Testis (tissue), 5 donors: ENCODE data around the gene SEMA3C. TPM values are rescaled to one million over a fixed set of nuclear protein-coding genes. Genes with fewer than 3 reads are reported as not detected.

Experiments used
- DNase-seq: peaks from one replicate; pipeline ENCODE4 v3.0.0-alpha.2; 2019
- H3K27ac ChIP-seq, 2 donors: fragments of 200-600 bp; sonication (generic); one replicate each; pipeline ENCODE4 v1.5.1; 2019
- H3K27me3 ChIP-seq: fragments of 200-600 bp; sonication (generic); one replicate; pipeline ENCODE4 v1.5.1; 2019
- H3K36me3 ChIP-seq: fragments of 200-600 bp; sonication (generic); one replicate; pipeline ENCODE4 v1.5.1; 2017; ENCODE audit warnings: low read depth; ENCODE audit errors: missing control alignments
- H3K4me1 ChIP-seq: fragments of 200-600 bp; sonication (generic); one replicate; pipeline ENCODE4 v1.5.1; 2019
- H3K4me3 ChIP-seq, 2 donors: fragments of 200-600 bp; sonication (generic); one replicate each; pipeline ENCODE4 v1.5.1; 2017 to 2019
- H3K9me3 ChIP-seq: fragments of 200-600 bp; sonication (generic); one replicate; pipeline ENCODE4 v1.5.1; 2017
- CTCF ChIP-seq, 3 experiments: fragments of 450-650 bp in 2 of 3; fragments of 200-600 bp in 1 of 3; sonication (generic) in 1 of 3; IDR thresholded peaks; one replicate each; pipeline ENCODE4 v1.5.1; 2016 to 2019; ENCODE audit warnings: antibody characterized with exemption in 3 of 3, mild to moderate bottlenecking in 2 of 3, moderate library complexity in 1 of 3
- POLR2A ChIP-seq: fragments of 450-650 bp; IDR thresholded peaks from one replicate; pipeline ENCODE4 v1.6.1; 2017; ENCODE audit warnings: antibody characterized with exemption, mild to moderate bottlenecking, moderate library complexity
- WGBS, 2 donors: methylation state at CpG; one replicate each; pipeline ENCODE4 v1.1.5; 2018; 5-methylcytosine and 5-hydroxymethylcytosine counted together
- intact Hi-C: fragments of 100-400 bp; cut with DNase I; formaldehyde crosslinking; loops from one replicate; pipeline ENCODE4 v1.15.1; 2023; ENCODE audit warnings: low total_unique reads
- long read RNA-seq, 2 donors: transcript quantifications; one replicate each; lab custom pipeline, GENCODE V29; 2026
- polyA plus RNA-seq: library from polyadenylated mRNA; stranded (reverse); fragments of 350-450 nt; fragmentation: Illumina TruSeq; extraction: RNeasy Lipid Tissue Mini Kit (QIAGEN cat#74804); gene quantifications from one replicate; pipeline ENCODE4 v1.2.3, GENCODE V29; 2014; ENCODE audit warnings: low read depth, low replicate concordance; ENCODE audit not compliant: insufficient read depth
- total RNA-seq, 2 donors: library from RNA; depleted of rRNA; stranded (reverse); fragments of >200 nt; gene quantifications; one replicate each; pipeline ENCODE4 v1.2.3, GENCODE V29; 2016

The SEMA3C gene
- total RNA-seq (100 to 1,000 TPM in 1 of 2 donors, 10 to 100 TPM in 1; 78.8 to 113 TPM), polyA plus RNA-seq (23.1 TPM)
- long read RNA-seq, donor 1, full-length matches to known transcripts: 3 of 15 reads
- long read RNA-seq, donor 1, partial matches to known transcripts: 12 of 15 reads
- long read RNA-seq, donor 1, other reads (novel, unspliced or antisense): 0 of 15 reads
- long read RNA-seq, donor 2, full-length matches to known transcripts: 2 of 2 reads
- long read RNA-seq, donor 2, partial matches to known transcripts: 0 of 2 reads
- long read RNA-seq, donor 2, other reads (novel, unspliced or antisense): 0 of 2 reads

GRCh38 chr7:80918909-80919721 lies at the start of gene SEMA3C:
SEMA3C (minus strand) TSS chr7:80919051; CDS start chr7:80916781, 2,270 bp downstream.
- H3K4me3 ChIP-seq: peak within 1 kb of the TSS; percentile 58 to 61
- H3K36me3 ChIP-seq: no peaks in the 10 kb centered on the region
- peak within 1 kb of the TSS; percentile 60 to 84 for H3K27ac ChIP-seq
- H3K27me3 ChIP-seq: no peaks in the 10 kb centered on the region
- TF ChIP-seq CTCF (IDR thresholded peaks at IDR 0.05) (peak in 1 of 3 experiments; percentile 6), POLR2A (no peak)
- no peaks in the 10 kb centered on the region for H3K4me1 ChIP-seq
- H3K9me3 ChIP-seq: no peaks in the 10 kb centered on the region
- intact Hi-C loops: no loop called here
- 2 to 3% methylated on average over 37 to 42 of the region's 71 CpGs for WGBS, 2 donors
- peak; percentile 93 for DNase-seq

GRCh38 chr7:80968606-80969005 lies 49.8 kb upstream of the SEMA3C start:
- Histone ChIP-seq H3K36me3 (no peaks in the 10 kb centered on the region), H3K27me3 (no peaks in the 10 kb centered on the region), H3K9me3 (no peaks in the 10 kb centered on the region), H3K4me3 (no peak overlapping the region), H3K27ac (no peak overlapping the region), H3K4me1 (no peaks in the 10 kb centered on the region)
- intact Hi-C loops: no loop called here
- WGBS, 2 donors: 83 to 89% methylated on average over 2 of the region's 2 CpGs
- TF ChIP-seq POLR2A (no peak), CTCF (IDR thresholded peaks at IDR 0.05) (no peak)
- no peak for DNase-seq

- intact Hi-C loops: no loop called here
- H3K36me3 ChIP-seq: no peaks in the 10 kb centered on the region
- no peaks in the 10 kb centered on the region for H3K27me3 ChIP-seq
- H3K9me3 ChIP-seq: no peaks in the 10 kb centered on the region
- no peak for DNase-seq
- no peak for TF ChIP-seq CTCF (IDR thresholded peaks at IDR 0.05)
- no peak for TF ChIP-seq POLR2A
- H3K4me3 ChIP-seq: no peak overlapping the region
- WGBS, 2 donors: 85 to 91% methylated on average over 5 of the region's 5 CpGs
- no peak overlapping the region for H3K27ac ChIP-seq
- H3K4me1 ChIP-seq: no peaks in the 10 kb centered on the region
Observed at GRCh38 chr7:80967917-80968297, 49.1 kb upstream of the SEMA3C start.

GRCh38 chr7:80967071-80967916 lies 48.4 kb upstream of the SEMA3C start:
- Histone ChIP-seq H3K27ac (no peak overlapping the region), H3K4me3 (no peak overlapping the region), H3K9me3 (no peaks in the 10 kb centered on the region), H3K36me3 (no peaks in the 10 kb centered on the region), H3K27me3 (no peaks in the 10 kb centered on the region), H3K4me1 (no peaks in the 10 kb centered on the region)
- TF ChIP-seq CTCF (IDR thresholded peaks at IDR 0.05) (no peak), POLR2A (no peak)
- DNase-seq: no peak
- WGBS, 2 donors: 63 to 70% methylated on average over 3 of the region's 3 CpGs
- intact Hi-C loops: no loop called here
